GM23248 (cell line): ENCODE data around the gene CDYL.

Experiments
- EZH2 ChIP-seq: fragments of 200-600 bp; sonication (generic); IDR thresholded peaks from 2 replicates; pipeline ENCODE4 v1.6.1; 2018; ENCODE audit warnings: antibody characterized with exemption, mild to moderate bottlenecking; ENCODE audit not compliant: insufficient read depth, poor library complexity, severe bottlenecking
- EZH2phosphoT487 ChIP-seq: fragments of 200-600 bp; sonication (generic); IDR thresholded peaks from 2 replicates; pipeline ENCODE4 v1.6.1; 2018; ENCODE audit warnings: antibody characterized with exemption, moderate library complexity, mild to moderate bottlenecking, low read depth; ENCODE audit not compliant: insufficient read depth

- no peak for TF ChIP-seq EZH2
- no peak for TF ChIP-seq EZH2phosphoT487
Measured at GRCh38 chr6:4914420-4915159, 138.4 kb downstream of the CDYL start.
